Prostate gland (tissue), 2 donors: ENCODE measurements around the gene RNF138.

Experiments
- POLR2A ChIP-seq: fragments of 450-650 bp; IDR thresholded peaks from one replicate; pipeline ENCODE4 v1.6.1; 2016; ENCODE audit warnings: antibody characterized with exemption, mild to moderate bottlenecking
- POLR2AphosphoS5 ChIP-seq: sonication (generic); formaldehyde crosslinking; IDR thresholded peaks from one replicate; pipeline ENCODE4 v1.6.1; 2017; ENCODE audit warnings: antibody characterized with exemption
- TF ChIP-seq, protein P1 (sequence below), 4 experiments: fragments of 200-600 bp in 2 of 4; fragments of 450-650 bp in 2 of 4; sonication (generic) in 2 of 4; IDR thresholded peaks; 1 replicate in 3 of 4; 2 replicates in 1 of 4; pipeline ENCODE4 v1.5.1; 2016 to 2019; ENCODE audit warnings: antibody characterized with exemption in 4 of 4, mild to moderate bottlenecking in 2 of 4, moderate library complexity in 2 of 4

- TF ChIP-seq, protein P1, sequence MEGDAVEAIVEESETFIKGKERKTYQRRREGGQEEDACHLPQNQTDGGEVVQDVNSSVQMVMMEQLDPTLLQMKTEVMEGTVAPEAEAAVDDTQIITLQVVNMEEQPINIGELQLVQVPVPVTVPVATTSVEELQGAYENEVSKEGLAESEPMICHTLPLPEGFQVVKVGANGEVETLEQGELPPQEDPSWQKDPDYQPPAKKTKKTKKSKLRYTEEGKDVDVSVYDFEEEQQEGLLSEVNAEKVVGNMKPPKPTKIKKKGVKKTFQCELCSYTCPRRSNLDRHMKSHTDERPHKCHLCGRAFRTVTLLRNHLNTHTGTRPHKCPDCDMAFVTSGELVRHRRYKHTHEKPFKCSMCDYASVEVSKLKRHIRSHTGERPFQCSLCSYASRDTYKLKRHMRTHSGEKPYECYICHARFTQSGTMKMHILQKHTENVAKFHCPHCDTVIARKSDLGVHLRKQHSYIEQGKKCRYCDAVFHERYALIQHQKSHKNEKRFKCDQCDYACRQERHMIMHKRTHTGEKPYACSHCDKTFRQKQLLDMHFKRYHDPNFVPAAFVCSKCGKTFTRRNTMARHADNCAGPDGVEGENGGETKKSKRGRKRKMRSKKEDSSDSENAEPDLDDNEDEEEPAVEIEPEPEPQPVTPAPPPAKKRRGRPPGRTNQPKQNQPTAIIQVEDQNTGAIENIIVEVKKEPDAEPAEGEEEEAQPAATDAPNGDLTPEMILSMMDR (IDR thresholded peaks at IDR 0.05), result no peak
- TF ChIP-seq POLR2A (no peak), POLR2AphosphoS5 (no peak)
Measured at GRCh38 chr18:32160547-32160946, 68.9 kb downstream of the RNF138 start.
